ENCODE data around the gene PDE6G. TPM values are rescaled to one million over a fixed set of nuclear protein-coding genes. Genes with fewer than 3 reads are reported as not detected.

Gene PDE6G
- total RNA-seq: 10 to 100 TPM; 19.8 to 24.7 TPM

GRCh38 chr17:81656118-81656743, at the start of gene PDE6G:
Gene PDE6G, minus strand, starts transcription at chr17:81656542. Its CDS starts 3,237 bp downstream, at chr17:81653305.
- peak within 1 kb of the TSS; percentile 85 for H3K27ac Mint-ChIP-seq
- no peak within 1 kb of the TSS for H3K4me3 Mint-ChIP-seq
- ChIA-PET POLR2A (no interaction called here), CTCF (interaction anchor here (2.5 kb wide), 1 partner anchor 9 kb away, joined by 11 read pairs; no protein-coding TSS in a partner anchor)
- no peak for DNase-seq
- H3K4me1 Mint-ChIP-seq: peaks cover 35% of the 10 kb centered on the region
- H3K36me3 Mint-ChIP-seq (ENCODE audit: low read depth): no peaks in the 10 kb centered on the region
- no peaks in the 10 kb centered on the region for H3K9me3 Mint-ChIP-seq
- H3K27me3 Mint-ChIP-seq: no peaks in the 10 kb centered on the region

- Mint-ChIP-seq H3K27me3 (no peaks in the 10 kb centered on the region), H3K4me1 (peaks cover 40% of the 10 kb centered on the region), H3K36me3 (ENCODE audit: low read depth) (peaks cover 41% of the 10 kb centered on the region), H3K4me3 (peak overlapping the region; percentile 41), H3K27ac (no peak overlapping the region), H3K9me3 (no peaks in the 10 kb centered on the region)
- ChIA-PET CTCF (interaction anchor here (0.9 kb wide), 1 partner anchor 14 kb away, joined by 3 read pairs; no protein-coding TSS in a partner anchor), POLR2A (no interaction called here)
- no peak for DNase-seq
These were observed 49.3 kb upstream of the PDE6G start for GRCh38 chr17:81705518-81706231.

GRCh38 chr17:81703747-81704654, 47.7 kb upstream of the PDE6G start:
- Mint-ChIP-seq H3K9me3 (no peaks in the 10 kb centered on the region), H3K36me3 (ENCODE audit: low read depth) (peaks cover 45% of the 10 kb centered on the region)
- POLR2A ChIA-PET: interaction anchor here (0.6 to 1.8 kb wide), 3 partner anchors 11 to 103 kb away, joined by 3 to 11 read pairs (median 4); partner anchors contain the start of genes ARL16 and HGS

GRCh38 chr17:81702934-81703746, 46.8 kb upstream of the PDE6G start, which contains the start of gene MRPL12:
Gene MRPL12, plus strand, starts transcription at chr17:81703367. Its CDS starts 135 bp downstream, at chr17:81703502.
- CTCF ChIA-PET: interaction anchor here (2.2 kb wide), 1 partner anchor 19 kb away, joined by 17 read pairs; the partner anchor contains the start of genes ARL16 and HGS

More at GRCh38 chr17:81703747-81704654, 47.7 kb upstream of the PDE6G start:
- CTCF ChIA-PET: interaction anchor here (2.2 kb wide), 1 partner anchor 19 kb away, joined by 17 read pairs; the partner anchor contains the start of genes ARL16 and HGS
- no peaks in the 10 kb centered on the region for H3K27me3 Mint-ChIP-seq
- H3K4me3 Mint-ChIP-seq: peak overlapping the region; percentile 79
- peaks cover 31% of the 10 kb centered on the region for H3K4me1 Mint-ChIP-seq
- peak; percentile 37 for DNase-seq
- peak overlapping the region; percentile 86 for H3K27ac Mint-ChIP-seq

GRCh38 chr17:81701288-81702071, 45.1 kb upstream of the PDE6G start:
- peak overlapping the region; percentile 95 for H3K4me3 Mint-ChIP-seq
- DNase-seq: peak; percentile 32
- CTCF ChIA-PET: interaction anchor here (0.8 to 2.2 kb wide), 4 partner anchors 11 to 208 kb away, joined by 3 to 17 read pairs (median 3); partner anchors contain the start of genes ARL16, CCDC137, HGS and OXLD1
- H3K4me1 Mint-ChIP-seq: peaks cover 39% of the 10 kb centered on the region
- POLR2A ChIA-PET: interaction anchor here (0.8 kb wide), 1 partner anchor 10 kb away, joined by 3 read pairs; no protein-coding TSS in a partner anchor
- no peaks in the 10 kb centered on the region for H3K9me3 Mint-ChIP-seq
- peaks cover 54% of the 10 kb centered on the region for H3K36me3 Mint-ChIP-seq (ENCODE audit: low read depth)
- no peaks in the 10 kb centered on the region for H3K27me3 Mint-ChIP-seq
- H3K27ac Mint-ChIP-seq: peak overlapping the region; percentile 95

More at GRCh38 chr17:81702934-81703746, 46.8 kb upstream of the PDE6G start, which contains the start of gene MRPL12:
- Mint-ChIP-seq H3K27ac (peak within 1 kb of the TSS; percentile 95), H3K9me3 (no peaks in the 10 kb centered on the region), H3K4me1 (peaks cover 33% of the 10 kb centered on the region), H3K4me3 (peak within 1 kb of the TSS; percentile 95), H3K36me3 (ENCODE audit: low read depth) (peaks cover 47% of the 10 kb centered on the region), H3K27me3 (no peaks in the 10 kb centered on the region)
- peak; percentile 92 for DNase-seq
- POLR2A ChIA-PET: interaction anchor here (1.4 to 1.8 kb wide), 2 partner anchors 10 to 19 kb away, joined by 3 to 11 read pairs; partner anchors contain the start of genes ARL16 and HGS

- H3K36me3 Mint-ChIP-seq (ENCODE audit: low read depth): peaks cover 46% of the 10 kb centered on the region
- peak overlapping the region; percentile 69 for H3K27ac Mint-ChIP-seq
- peaks cover 35% of the 10 kb centered on the region for H3K4me1 Mint-ChIP-seq
- H3K9me3 Mint-ChIP-seq: no peaks in the 10 kb centered on the region
- ChIA-PET CTCF (no interaction called here), POLR2A (interaction anchor here (0.8 kb wide), 1 partner anchor 11 kb away, joined by 3 read pairs; no protein-coding TSS in a partner anchor)
- no peak for DNase-seq
- H3K27me3 Mint-ChIP-seq: no peaks in the 10 kb centered on the region
- peak overlapping the region; percentile 95 for H3K4me3 Mint-ChIP-seq
These were observed 44.3 kb upstream of the PDE6G start for GRCh38 chr17:81700353-81701287.

GRCh38 chr17:81697261-81698044, 41.1 kb upstream of the PDE6G start:
- DNase-seq: no peak
- Mint-ChIP-seq H3K4me3 (no peak overlapping the region), H3K27me3 (no peaks in the 10 kb centered on the region), H3K27ac (no peak overlapping the region), H3K36me3 (ENCODE audit: low read depth) (peaks cover 33% of the 10 kb centered on the region), H3K9me3 (no peaks in the 10 kb centered on the region), H3K4me1 (peaks cover 24% of the 10 kb centered on the region)
- CTCF ChIA-PET: interaction anchor here (1.0 kb wide), 2 partner anchors 10 to 13 kb away, joined by 3 read pairs; no protein-coding TSS in a partner anchor
- POLR2A ChIA-PET: no interaction called here

- H3K36me3 Mint-ChIP-seq (ENCODE audit: low read depth): peaks cover 30% of the 10 kb centered on the region
- CTCF ChIA-PET: interaction anchor here (1.0 to 1.1 kb wide), 2 partner anchors 13 to 15 kb away, joined by 3 read pairs; no protein-coding TSS in a partner anchor
- no peaks in the 10 kb centered on the region for H3K27me3 Mint-ChIP-seq
- peaks cover 17% of the 10 kb centered on the region for H3K4me1 Mint-ChIP-seq
- no peak overlapping the region for H3K4me3 Mint-ChIP-seq
- POLR2A ChIA-PET: no interaction called here
- no peaks in the 10 kb centered on the region for H3K9me3 Mint-ChIP-seq
- H3K27ac Mint-ChIP-seq: no peak overlapping the region
- no peak for DNase-seq
These were observed 40.0 kb upstream of the PDE6G start for GRCh38 chr17:81696218-81696941.

- H3K27me3 Mint-ChIP-seq: no peaks in the 10 kb centered on the region
- CTCF ChIA-PET: interaction anchor here (1.1 kb wide), 1 partner anchor 14 kb away, joined by 3 read pairs; no protein-coding TSS in a partner anchor
- H3K9me3 Mint-ChIP-seq: no peaks in the 10 kb centered on the region
- no peak overlapping the region for H3K27ac Mint-ChIP-seq
- POLR2A ChIA-PET: no interaction called here
- no peak overlapping the region for H3K4me3 Mint-ChIP-seq
- DNase-seq: no peak
- peaks cover 31% of the 10 kb centered on the region for H3K36me3 Mint-ChIP-seq (ENCODE audit: low read depth)
- H3K4me1 Mint-ChIP-seq: peaks cover 12% of the 10 kb centered on the region
These were observed 39.5 kb upstream of the PDE6G start for GRCh38 chr17:81695801-81696200.
